Measurements from ENCODE around the gene CASP4.

DNA sequence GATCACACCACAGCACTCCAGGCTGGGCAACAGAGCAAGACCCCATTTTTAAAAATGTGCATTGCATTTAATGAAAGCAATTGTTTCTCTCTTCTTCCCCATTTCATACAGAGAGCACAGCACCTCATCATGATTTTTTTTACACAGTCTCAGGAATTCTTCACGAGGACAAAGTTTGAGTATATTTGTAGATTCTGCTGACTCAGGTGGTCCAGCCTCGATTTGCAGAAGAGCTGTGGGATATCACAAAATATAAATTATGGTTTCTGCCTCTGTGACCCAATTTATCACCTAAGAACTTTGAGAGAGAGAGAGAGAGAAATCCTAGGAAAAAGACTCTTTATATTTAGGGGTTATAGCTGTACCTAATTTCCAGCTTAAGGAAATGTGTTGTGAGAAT lies 34.8 kb upstream of the CASP4 start:
- TF ChIP-seq GATA2 (IDR thresholded peaks at IDR 0.05; ENCODE audit: low read depth, low read length) (no peak), GATA3 (IDR thresholded peaks at IDR 0.05; ENCODE audit: low read depth, low read length) (no peak)

All from SH-SY5Y (cell line).